B cell (primary cell): ENCODE measurements around the gene SLC26A3.

Source experiments
- EZH2 ChIP-seq: IDR thresholded peaks from 2 replicates; pipeline ENCODE4 v1.6.1; 2012; ENCODE audit warnings: borderline replicate concordance, low read depth, mild to moderate bottlenecking, moderate library complexity, low read length; ENCODE audit not compliant: insufficient read depth, poor library complexity, severe bottlenecking
- TF ChIP-seq, protein P1 (sequence below): fragments of 200-600 bp; IDR thresholded peaks from one replicate; pipeline ENCODE4 v1.8.0; 2022; ENCODE audit warnings: antibody characterized with exemption, mild to moderate bottlenecking

DNA sequence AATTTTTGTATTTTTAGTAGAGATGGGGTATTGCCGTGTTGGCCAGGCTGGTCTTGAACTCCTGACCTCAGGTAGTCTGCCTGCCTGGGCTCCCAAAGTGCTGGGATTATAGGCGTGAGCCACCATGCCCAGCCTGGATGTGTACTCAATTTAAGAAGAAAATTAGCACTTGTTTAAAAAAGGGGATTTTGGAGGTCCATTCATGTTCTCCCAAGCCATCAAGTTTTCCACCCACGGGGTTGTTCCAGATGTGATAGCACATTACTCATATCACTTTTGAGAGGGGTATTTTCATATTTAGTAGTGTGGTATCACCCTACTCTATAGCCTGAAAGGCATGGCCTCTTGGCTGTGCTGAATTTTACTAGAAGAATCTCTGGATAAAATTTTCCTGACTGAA is 10.5 kb upstream of the SLC26A3 start:
- TF ChIP-seq, protein P1, sequence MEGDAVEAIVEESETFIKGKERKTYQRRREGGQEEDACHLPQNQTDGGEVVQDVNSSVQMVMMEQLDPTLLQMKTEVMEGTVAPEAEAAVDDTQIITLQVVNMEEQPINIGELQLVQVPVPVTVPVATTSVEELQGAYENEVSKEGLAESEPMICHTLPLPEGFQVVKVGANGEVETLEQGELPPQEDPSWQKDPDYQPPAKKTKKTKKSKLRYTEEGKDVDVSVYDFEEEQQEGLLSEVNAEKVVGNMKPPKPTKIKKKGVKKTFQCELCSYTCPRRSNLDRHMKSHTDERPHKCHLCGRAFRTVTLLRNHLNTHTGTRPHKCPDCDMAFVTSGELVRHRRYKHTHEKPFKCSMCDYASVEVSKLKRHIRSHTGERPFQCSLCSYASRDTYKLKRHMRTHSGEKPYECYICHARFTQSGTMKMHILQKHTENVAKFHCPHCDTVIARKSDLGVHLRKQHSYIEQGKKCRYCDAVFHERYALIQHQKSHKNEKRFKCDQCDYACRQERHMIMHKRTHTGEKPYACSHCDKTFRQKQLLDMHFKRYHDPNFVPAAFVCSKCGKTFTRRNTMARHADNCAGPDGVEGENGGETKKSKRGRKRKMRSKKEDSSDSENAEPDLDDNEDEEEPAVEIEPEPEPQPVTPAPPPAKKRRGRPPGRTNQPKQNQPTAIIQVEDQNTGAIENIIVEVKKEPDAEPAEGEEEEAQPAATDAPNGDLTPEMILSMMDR, result no peak
- no peak for TF ChIP-seq EZH2
